ENCODE results near the gene DEPDC1. TPM values are rescaled to one million over a fixed set of nuclear protein-coding genes. Genes with fewer than 3 reads are reported as not detected.

DEPDC1 gene
- polyA plus RNA-seq, 1 donor: 6.0 TPM

GRCh38 chr1:68449901-68450300, 47.0 kb downstream of the DEPDC1 start, which contains the start of gene RPE65:
Gene RPE65 (minus strand): TSS chr1:68449954. CDS start chr1:68449905, 49 bp downstream.
- Histone ChIP-seq H3K9me3 (ENCODE audit: control insufficient read depth, low read depth, low read length) (no peaks in the 10 kb centered on the region), H3K27me3 (ENCODE audit: control insufficient read depth, insufficient read depth, low read length) (no peaks in the 10 kb centered on the region), H3K36me3 (ENCODE audit: control insufficient read depth, insufficient read depth, low read length) (no peaks in the 10 kb centered on the region), H3K4me1 (ENCODE audit: control insufficient read depth, insufficient read depth, low read length) (peaks cover 2% of the 10 kb centered on the region), H3K27ac (ENCODE audit: low read length) (no peak within 1 kb of the TSS), H3K4me3 (ENCODE audit: low read length) (no peak within 1 kb of the TSS)
- WGBS (ENCODE audit: insufficient coverage, low lambda C conversion rate): no CpG with 5 or more reads among the region's 1 CpG
- DNase-seq: peak; percentile 16 to 53

DNA sequence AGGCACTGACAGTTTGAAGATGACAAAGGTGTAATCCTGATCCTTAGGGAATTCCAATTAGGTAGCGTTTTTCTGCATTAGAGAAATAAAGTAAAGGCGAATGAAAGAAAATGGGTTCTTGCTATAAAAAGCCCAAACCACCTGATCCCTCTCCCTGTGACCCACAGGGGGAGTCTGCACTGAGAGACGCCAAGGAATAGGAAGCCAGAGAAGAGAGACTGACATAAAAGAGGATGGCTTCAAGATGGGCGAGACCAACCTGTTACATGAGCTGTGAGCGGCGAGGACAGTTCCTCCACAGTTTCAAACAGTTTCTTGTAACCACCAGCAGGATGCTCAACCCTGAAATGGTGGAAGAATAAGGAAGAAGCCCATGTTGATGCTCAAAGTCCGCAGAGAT, 48.5 kb downstream of the DEPDC1 start:
- Histone ChIP-seq H3K4me3 (ENCODE audit: low read length) (no peak overlapping the region), H3K36me3 (ENCODE audit: control insufficient read depth, insufficient read depth, low read length) (no peaks in the 10 kb centered on the region), H3K27me3 (ENCODE audit: control insufficient read depth, insufficient read depth, low read length) (no peaks in the 10 kb centered on the region), H3K27ac (ENCODE audit: low read length) (no peak overlapping the region), H3K9me3 (ENCODE audit: control insufficient read depth, low read depth, low read length) (no peaks in the 10 kb centered on the region), H3K4me1 (ENCODE audit: control insufficient read depth, insufficient read depth, low read length) (peaks cover 2% of the 10 kb centered on the region)
- no peak for DNase-seq
- WGBS (ENCODE audit: insufficient coverage, low lambda C conversion rate): 83% methylated on average over 1 of the region's 7 CpGs

GRCh38 chr1:68445709-68446108, 51.2 kb downstream of the DEPDC1 start:
- WGBS (ENCODE audit: insufficient coverage, low lambda C conversion rate): 50% methylated on average over 1 of the region's 6 CpGs
- Histone ChIP-seq H3K36me3 (ENCODE audit: control insufficient read depth, insufficient read depth, low read length) (no peaks in the 10 kb centered on the region), H3K4me3 (ENCODE audit: low read length) (no peak overlapping the region), H3K27ac (ENCODE audit: low read length) (no peak overlapping the region), H3K27me3 (ENCODE audit: control insufficient read depth, insufficient read depth, low read length) (no peaks in the 10 kb centered on the region), H3K9me3 (ENCODE audit: control insufficient read depth, low read depth, low read length) (no peaks in the 10 kb centered on the region), H3K4me1 (ENCODE audit: control insufficient read depth, insufficient read depth, low read length) (peaks cover 2% of the 10 kb centered on the region)
- DNase-seq: no peak

GRCh38 chr1:68442822-68443556, 53.9 kb downstream of the DEPDC1 start:
- H3K27me3 ChIP-seq (ENCODE audit: control insufficient read depth, insufficient read depth, low read length): no peaks in the 10 kb centered on the region
- H3K9me3 ChIP-seq (ENCODE audit: control insufficient read depth, low read depth, low read length): no peaks in the 10 kb centered on the region
- no peak overlapping the region for H3K27ac ChIP-seq (ENCODE audit: low read length)
- H3K4me3 ChIP-seq (ENCODE audit: low read length): no peak overlapping the region
- WGBS (ENCODE audit: insufficient coverage, low lambda C conversion rate): 93% methylated on average over 2 of the region's 5 CpGs
- DNase-seq: no peak
- H3K36me3 ChIP-seq (ENCODE audit: control insufficient read depth, insufficient read depth, low read length): no peaks in the 10 kb centered on the region
- no peaks in the 10 kb centered on the region for H3K4me1 ChIP-seq (ENCODE audit: control insufficient read depth, insufficient read depth, low read length)

DNA sequence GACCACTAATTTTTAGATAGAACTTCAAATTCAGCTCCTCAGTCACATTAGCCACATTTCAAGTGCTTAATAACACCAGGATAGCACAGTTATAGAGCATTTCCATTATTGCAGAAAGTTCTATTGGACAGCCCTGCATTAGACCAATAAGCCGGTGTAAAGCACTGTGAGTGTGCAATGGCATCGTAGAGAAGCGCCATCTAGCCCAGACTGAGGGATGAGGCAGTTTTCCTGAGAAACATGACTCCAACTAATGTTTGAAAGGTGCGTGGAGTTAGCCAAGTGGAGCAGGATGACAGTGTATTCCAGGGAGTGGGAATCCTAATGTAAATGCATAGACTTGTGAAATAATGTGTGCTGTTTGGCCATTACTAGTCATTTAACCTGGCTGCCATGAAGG, 54.9 kb downstream of the DEPDC1 start:
- no peak overlapping the region for H3K4me3 ChIP-seq (ENCODE audit: low read length)
- H3K36me3 ChIP-seq (ENCODE audit: control insufficient read depth, insufficient read depth, low read length): no peaks in the 10 kb centered on the region
- DNase-seq: no peak
- H3K27ac ChIP-seq (ENCODE audit: low read length): no peak overlapping the region
- no peaks in the 10 kb centered on the region for H3K9me3 ChIP-seq (ENCODE audit: control insufficient read depth, low read depth, low read length)
- H3K27me3 ChIP-seq (ENCODE audit: control insufficient read depth, insufficient read depth, low read length): no peaks in the 10 kb centered on the region
- no peaks in the 10 kb centered on the region for H3K4me1 ChIP-seq (ENCODE audit: control insufficient read depth, insufficient read depth, low read length)
- no CpG with 5 or more reads among the region's 4 CpGs for WGBS (ENCODE audit: insufficient coverage, low lambda C conversion rate)

DNA sequence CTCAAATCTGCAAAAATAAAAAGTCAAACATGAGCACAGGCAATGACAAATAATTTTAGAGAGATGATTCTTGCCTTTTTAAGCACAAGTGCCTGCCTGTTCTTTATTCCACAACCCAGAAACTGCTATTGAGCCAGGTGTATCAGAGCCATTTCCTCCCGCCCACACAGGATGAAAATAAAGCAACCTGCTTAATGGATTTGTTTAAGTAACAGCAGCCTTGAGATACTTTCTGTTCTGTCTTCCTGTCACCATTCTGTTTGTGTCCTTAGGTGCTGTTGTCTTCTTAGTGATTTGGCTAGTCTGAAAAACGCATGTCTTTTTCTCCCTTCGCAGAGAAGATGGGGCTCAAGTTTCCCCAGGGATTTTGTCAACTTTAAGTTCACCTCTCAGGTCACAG, 58.6 kb downstream of the DEPDC1 start:
- Histone ChIP-seq H3K4me3 (ENCODE audit: low read length) (no peak overlapping the region), H3K27me3 (ENCODE audit: control insufficient read depth, insufficient read depth, low read length) (no peaks in the 10 kb centered on the region), H3K27ac (ENCODE audit: low read length) (no peak overlapping the region), H3K4me1 (ENCODE audit: control insufficient read depth, insufficient read depth, low read length) (no peaks in the 10 kb centered on the region), H3K36me3 (ENCODE audit: control insufficient read depth, insufficient read depth, low read length) (no peaks in the 10 kb centered on the region), H3K9me3 (ENCODE audit: control insufficient read depth, low read depth, low read length) (no peaks in the 10 kb centered on the region)
- 60% methylated on average over 1 of the region's 3 CpGs for WGBS (ENCODE audit: insufficient coverage, low lambda C conversion rate)
- DNase-seq: no peak

DNA sequence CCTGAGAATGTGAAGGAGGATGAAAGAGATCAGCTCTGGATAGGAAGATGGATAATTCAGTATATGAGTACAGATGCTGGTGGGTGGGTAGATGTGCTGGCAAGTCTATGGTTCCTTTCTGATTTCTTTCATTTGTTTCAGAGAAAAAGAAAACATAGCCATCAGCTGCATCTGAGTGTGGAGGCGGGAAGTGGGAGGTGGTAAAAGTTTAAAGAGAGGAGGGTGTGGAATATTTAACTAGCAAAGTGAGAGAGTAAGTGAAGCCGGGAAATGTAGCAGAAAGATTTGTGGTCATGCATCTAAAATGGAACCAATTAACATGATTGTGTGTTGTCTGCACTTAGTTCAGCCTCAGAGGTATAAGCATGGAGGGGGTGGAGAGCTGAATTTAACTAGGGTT, 63.5 kb downstream of the DEPDC1 start:
- DNase-seq: no peak
- Histone ChIP-seq H3K27ac (ENCODE audit: low read length) (no peak overlapping the region), H3K9me3 (ENCODE audit: control insufficient read depth, low read depth, low read length) (no peaks in the 10 kb centered on the region), H3K27me3 (ENCODE audit: control insufficient read depth, insufficient read depth, low read length) (peaks cover 2% of the 10 kb centered on the region), H3K36me3 (ENCODE audit: control insufficient read depth, insufficient read depth, low read length) (no peaks in the 10 kb centered on the region), H3K4me3 (ENCODE audit: low read length) (no peak overlapping the region), H3K4me1 (ENCODE audit: control insufficient read depth, insufficient read depth, low read length) (no peaks in the 10 kb centered on the region)
- WGBS (ENCODE audit: insufficient coverage, low lambda C conversion rate): 88% methylated on average over 1 of the region's 2 CpGs

DNA sequence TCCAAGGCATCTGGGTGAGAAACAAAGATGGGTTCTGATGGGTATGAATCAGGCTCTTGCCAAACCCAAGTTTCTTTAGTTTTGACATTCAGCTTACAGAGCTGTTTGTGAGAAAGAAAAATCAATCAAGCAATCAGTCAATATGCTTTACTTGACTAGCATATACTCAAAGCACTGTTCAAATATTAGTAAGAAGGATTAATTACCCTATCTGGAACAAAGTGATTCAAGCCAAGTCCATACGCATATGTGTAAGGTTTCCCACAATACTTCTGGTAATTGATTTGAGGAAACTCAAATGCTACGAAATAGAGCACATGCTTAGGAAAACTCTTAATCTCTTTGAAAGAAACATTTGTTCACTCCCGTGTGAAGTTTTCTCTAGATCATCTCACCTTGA, 65.8 kb downstream of the DEPDC1 start:
- H3K4me1 ChIP-seq (ENCODE audit: control insufficient read depth, insufficient read depth, low read length): no peaks in the 10 kb centered on the region
- peaks cover 2% of the 10 kb centered on the region for H3K27me3 ChIP-seq (ENCODE audit: control insufficient read depth, insufficient read depth, low read length)
- no peaks in the 10 kb centered on the region for H3K36me3 ChIP-seq (ENCODE audit: control insufficient read depth, insufficient read depth, low read length)
- WGBS (ENCODE audit: insufficient coverage, low lambda C conversion rate): no CpG with 5 or more reads among the region's 3 CpGs
- no peak overlapping the region for H3K4me3 ChIP-seq (ENCODE audit: low read length)
- H3K9me3 ChIP-seq (ENCODE audit: control insufficient read depth, low read depth, low read length): no peaks in the 10 kb centered on the region
- DNase-seq: no peak
- no peak overlapping the region for H3K27ac ChIP-seq (ENCODE audit: low read length)

GRCh38 chr1:68429233-68429808, 67.6 kb downstream of the DEPDC1 start:
- Histone ChIP-seq H3K4me1 (ENCODE audit: control insufficient read depth, insufficient read depth, low read length) (no peaks in the 10 kb centered on the region), H3K27ac (ENCODE audit: low read length) (no peak overlapping the region), H3K36me3 (ENCODE audit: control insufficient read depth, insufficient read depth, low read length) (no peaks in the 10 kb centered on the region), H3K27me3 (ENCODE audit: control insufficient read depth, insufficient read depth, low read length) (peaks cover 2% of the 10 kb centered on the region), H3K4me3 (ENCODE audit: low read length) (no peak overlapping the region), H3K9me3 (ENCODE audit: control insufficient read depth, low read depth, low read length) (no peaks in the 10 kb centered on the region)
- DNase-seq: no peak
- WGBS (ENCODE audit: insufficient coverage, low lambda C conversion rate): 92% methylated on average over 3 of the region's 4 CpGs

DNA sequence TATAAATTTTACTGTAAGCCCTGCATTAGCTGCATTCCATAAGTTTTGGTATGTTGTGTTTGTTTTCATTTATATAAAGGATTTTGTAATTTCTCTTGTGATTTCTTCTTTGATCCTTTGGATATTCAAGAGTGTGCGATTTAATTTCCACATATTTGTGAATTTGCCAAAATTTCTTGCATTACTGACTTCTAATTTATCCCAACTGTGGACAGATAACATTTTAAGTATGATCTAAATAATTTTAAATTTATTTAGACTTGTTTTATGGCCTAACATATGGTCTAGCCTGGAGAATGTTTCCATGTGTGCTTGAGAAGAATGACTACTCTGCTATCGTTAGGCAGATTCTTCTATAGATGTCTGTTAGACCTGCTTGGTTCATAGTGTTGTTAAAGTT, 70.3 kb downstream of the DEPDC1 start:
- Histone ChIP-seq H3K9me3 (ENCODE audit: control insufficient read depth, low read depth, low read length) (no peaks in the 10 kb centered on the region), H3K27me3 (ENCODE audit: control insufficient read depth, insufficient read depth, low read length) (no peaks in the 10 kb centered on the region), H3K36me3 (ENCODE audit: control insufficient read depth, insufficient read depth, low read length) (no peaks in the 10 kb centered on the region), H3K4me1 (ENCODE audit: control insufficient read depth, insufficient read depth, low read length) (no peaks in the 10 kb centered on the region), H3K27ac (ENCODE audit: low read length) (no peak overlapping the region), H3K4me3 (ENCODE audit: low read length) (no peak overlapping the region)
- DNase-seq: no peak
- WGBS (ENCODE audit: insufficient coverage, low lambda C conversion rate): 91% methylated on average over 1 of the region's 2 CpGs

Measured in large intestine (tissue), 3 donors.